ENCODE results near the gene INTU.

INTU gene

GRCh38 chr4:127622621-127622920 lies 10.2 kb upstream of the INTU start:
- Histone ChIP-seq H3K27ac (replicated peaks) (no peak overlapping the region), H3K27me3 (ENCODE audit: insufficient read depth, poor library complexity, severe bottlenecking) (peaks cover 5% of the 10 kb centered on the region), H3K4me3 (replicated peaks; ENCODE audit: insufficient read depth, low read length) (peak overlapping the region; percentile 25; the same call in 1 of the 2 replicates)
- TF ChIP-seq POLR2AphosphoS5 (IDR thresholded peaks at IDR 0.05; ENCODE audit: low read depth) (no peak), CTCF (IDR thresholded peaks at IDR 0.05; ENCODE audit: insufficient read depth, low read length) (no peak), SPI1 (IDR thresholded peaks at IDR 0.05; ENCODE audit: borderline replicate concordance, low read depth) (no peak), REST (IDR thresholded peaks at IDR 0.05; ENCODE audit: insufficient replicate concordance, low read depth) (no peak), GABPA (IDR thresholded peaks at IDR 0.05; ENCODE audit: low read depth) (no peak)
- DNase-seq (ENCODE audit: low read depth in 1 of 2, low spot score in 1 of 2) = no peak

GRCh38 chr4:127622921-127623796 lies 9.6 kb upstream of the INTU start:
- H3K27me3 ChIP-seq (ENCODE audit: insufficient read depth, poor library complexity, severe bottlenecking) = peaks cover 5% of the 10 kb centered on the region
- peak in 1 of 2 experiments; percentile 38 for DNase-seq (ENCODE audit: low read depth in 1 of 2, low spot score in 1 of 2)
- H3K27ac ChIP-seq (replicated peaks) = no peak overlapping the region
- TF ChIP-seq GABPA (IDR thresholded peaks at IDR 0.05; ENCODE audit: low read depth) (no peak), POLR2AphosphoS5 (IDR thresholded peaks at IDR 0.05; ENCODE audit: low read depth) (no peak), SPI1 (IDR thresholded peaks at IDR 0.05; ENCODE audit: borderline replicate concordance, low read depth) (no peak), REST (IDR thresholded peaks at IDR 0.05; ENCODE audit: insufficient replicate concordance, low read depth) (no peak), CTCF (IDR thresholded peaks at IDR 0.05; ENCODE audit: insufficient read depth, low read length) (no peak)
- H3K4me3 ChIP-seq (replicated peaks; ENCODE audit: insufficient read depth, low read length) = peak overlapping the region; percentile 25

- TF ChIP-seq SPI1 (IDR thresholded peaks at IDR 0.05; ENCODE audit: borderline replicate concordance, low read depth) = no peak
- no peak for TF ChIP-seq POLR2AphosphoS5 (IDR thresholded peaks at IDR 0.05; ENCODE audit: low read depth)
- no peak for TF ChIP-seq CTCF (IDR thresholded peaks at IDR 0.05; ENCODE audit: insufficient read depth, low read length)
- TF ChIP-seq GABPA (IDR thresholded peaks at IDR 0.05; ENCODE audit: low read depth) = no peak
- TF ChIP-seq REST (IDR thresholded peaks at IDR 0.05; ENCODE audit: insufficient replicate concordance, low read depth) = no peak
- Histone ChIP-seq H3K4me3 (replicated peaks; ENCODE audit: insufficient read depth, low read length) (no peak overlapping the region), H3K27ac (replicated peaks) (no peak overlapping the region), H3K27me3 (ENCODE audit: insufficient read depth, poor library complexity, severe bottlenecking) (peaks cover 5% of the 10 kb centered on the region)
- no peak for DNase-seq (ENCODE audit: low read depth in 1 of 2, low spot score in 1 of 2)
Observed at GRCh38 chr4:127623797-127624083, 9.0 kb upstream of the INTU start.
